Measurements from ENCODE around the gene UNC13A.

UNC13A gene

DNA sequence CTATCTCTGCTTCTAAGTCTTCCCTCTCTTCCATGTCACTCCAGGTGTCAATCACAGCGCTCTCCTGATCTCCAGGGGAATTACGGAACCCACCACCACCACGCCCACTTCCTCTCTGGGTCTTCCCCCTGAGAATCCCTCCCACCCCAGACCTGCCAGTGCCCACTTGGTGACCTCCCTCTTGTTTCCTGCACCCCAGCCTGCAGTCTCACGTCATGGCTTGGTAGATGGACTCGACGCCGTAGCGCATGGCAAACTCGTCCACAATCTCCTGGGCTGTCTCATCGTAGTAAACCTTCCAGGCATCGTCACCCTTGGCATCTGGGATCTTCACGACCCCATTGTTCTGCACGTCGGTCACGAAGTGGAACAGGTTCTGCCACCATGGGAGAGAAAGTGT is 47.0 kb downstream of the UNC13A start:
- no peak overlapping the region for H3K27ac ChIP-seq
- H3K4me3 ChIP-seq, result no peak overlapping the region

DNA sequence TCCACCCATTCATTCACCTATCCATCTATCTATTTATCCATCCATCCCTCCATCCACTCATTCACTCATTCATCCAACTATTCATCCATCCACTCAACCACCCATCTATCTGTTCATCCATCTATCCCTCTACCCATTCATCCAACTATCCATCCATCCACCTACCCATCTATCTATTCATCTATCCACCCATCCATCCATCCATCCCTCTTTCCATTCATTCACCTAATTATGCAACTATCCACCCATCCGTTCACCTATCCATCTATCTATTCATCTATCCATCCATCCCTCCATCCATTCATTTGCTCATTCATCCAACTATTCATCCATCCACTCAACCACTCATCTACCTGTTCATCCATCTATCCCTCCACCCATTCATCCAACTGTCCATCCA is 54.5 kb downstream of the UNC13A start:
- no peak overlapping the region for H3K27ac ChIP-seq
- H3K4me3 ChIP-seq, result no peak overlapping the region

DNA sequence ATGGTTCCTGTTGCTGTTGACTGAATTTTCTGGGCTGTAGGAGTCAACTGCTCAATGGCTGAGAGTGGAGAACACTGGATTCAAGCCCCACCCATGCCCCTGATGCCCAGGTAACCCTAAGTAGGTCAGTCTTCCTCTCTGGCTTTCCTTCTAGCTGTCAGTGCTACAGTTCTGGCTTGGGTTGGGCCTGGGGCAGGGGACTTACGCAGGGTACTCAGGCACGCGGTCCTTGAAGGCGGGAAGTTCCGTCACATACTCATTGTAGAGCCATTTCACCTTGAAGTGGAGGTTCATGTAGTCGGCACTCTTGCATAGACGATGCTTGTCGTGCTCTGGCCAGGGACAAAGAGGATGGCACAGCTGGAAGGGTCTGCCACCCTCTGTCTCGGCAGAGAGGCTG is 55.6 kb downstream of the UNC13A start:
- H3K4me3 ChIP-seq, result no peak overlapping the region
- H3K27ac ChIP-seq, result no peak overlapping the region

GRCh38 chr19:17629760-17630159 is 58.4 kb downstream of the UNC13A start:
- H3K27ac ChIP-seq, result no peak overlapping the region
- no peak overlapping the region for H3K4me3 ChIP-seq

- Histone ChIP-seq H3K27ac (no peak overlapping the region), H3K4me3 (no peak overlapping the region)
These were observed 60.2 kb downstream of the UNC13A start for GRCh38 chr19:17627921-17628320.

DNA sequence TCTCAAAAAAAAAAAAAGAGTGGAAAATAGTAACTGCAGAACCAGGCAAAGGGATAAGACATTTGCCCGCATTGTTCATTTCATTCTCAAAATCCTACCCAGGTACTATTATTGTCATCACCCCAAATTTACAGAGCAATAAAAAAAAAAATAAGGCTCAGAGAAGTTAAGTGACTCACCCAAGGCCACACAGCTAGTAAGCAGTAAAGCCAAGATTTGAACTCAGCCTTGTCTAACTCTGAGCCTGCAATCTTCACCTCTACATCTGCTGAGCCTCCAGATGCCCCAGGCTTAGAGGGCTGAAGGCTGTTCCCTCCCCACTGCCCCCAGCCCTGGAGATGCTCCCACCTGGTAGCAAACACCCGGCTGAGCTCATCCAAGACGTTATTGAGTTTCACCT is 61.0 kb downstream of the UNC13A start:
- no peak overlapping the region for H3K27ac ChIP-seq
- H3K4me3 ChIP-seq, result no peak overlapping the region

DNA sequence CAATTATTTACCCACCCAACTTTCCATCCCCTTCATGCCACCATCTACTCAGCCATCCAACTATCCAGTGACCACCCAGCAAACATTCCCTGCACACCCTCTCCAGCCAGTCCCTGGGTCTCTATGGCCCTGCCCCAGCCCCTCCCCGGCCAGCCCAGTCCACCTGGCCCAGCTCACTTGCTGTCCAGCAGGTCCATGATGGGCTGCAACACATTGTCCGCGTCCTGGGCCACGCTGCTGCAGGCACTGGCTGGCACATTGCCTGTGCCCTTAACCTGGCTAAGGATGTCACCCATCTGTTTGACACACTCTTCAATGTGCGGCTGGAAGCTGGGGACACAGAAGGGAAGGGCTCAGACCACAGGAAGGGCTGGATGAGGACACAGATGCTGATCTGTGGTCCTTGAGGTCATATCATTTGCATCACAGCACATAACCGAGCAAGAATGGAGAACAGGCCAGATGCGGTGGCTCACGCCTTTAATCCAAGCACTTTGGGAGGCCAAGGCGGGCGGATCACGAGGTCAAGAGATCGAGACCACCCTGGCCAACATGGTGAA is 61.6 kb downstream of the UNC13A start:
- no peak overlapping the region for H3K27ac ChIP-seq
- H3K4me3 ChIP-seq, result no peak overlapping the region

GRCh38 chr19:17625980-17626379 is 62.2 kb downstream of the UNC13A start:
- no peak overlapping the region for H3K4me3 ChIP-seq
- no peak overlapping the region for H3K27ac ChIP-seq

- no peak overlapping the region for H3K4me3 ChIP-seq
These were observed 63.1 kb downstream of the UNC13A start for GRCh38 chr19:17625043-17625442.

GRCh38 chr19:17624314-17624991 is 63.7 kb downstream of the UNC13A start:
- no peak overlapping the region for H3K4me3 ChIP-seq

More at GRCh38 chr19:17625043-17625442, 63.1 kb downstream of the UNC13A start:
- H3K27ac ChIP-seq, result no peak overlapping the region

GRCh38 chr19:17623224-17623935 is 64.8 kb downstream of the UNC13A start:
- H3K27ac ChIP-seq, result no peak overlapping the region
- no peak overlapping the region for H3K4me3 ChIP-seq

More at GRCh38 chr19:17624314-17624991, 63.7 kb downstream of the UNC13A start:
- H3K27ac ChIP-seq, result no peak overlapping the region

DNA sequence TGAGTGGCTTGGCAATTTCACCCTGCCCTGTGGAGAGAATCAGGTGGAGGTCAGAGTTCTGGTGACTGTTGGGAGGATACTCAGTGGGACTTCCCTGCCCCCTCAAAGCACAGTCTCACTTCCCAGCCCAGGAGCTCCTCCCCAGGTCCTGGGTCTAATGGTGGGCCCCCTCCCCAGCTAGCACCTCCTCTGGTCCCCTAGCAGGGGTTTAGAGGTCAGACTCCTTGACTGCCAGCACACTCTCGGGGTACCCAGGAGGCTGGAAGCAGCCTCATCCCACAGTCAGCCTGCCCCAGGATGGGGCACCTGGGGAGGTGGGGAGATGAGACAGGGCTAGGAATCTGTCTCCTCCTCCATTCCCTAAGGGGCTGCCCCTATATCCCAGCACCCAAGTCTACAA is 67.5 kb downstream of the UNC13A start:
- no peak overlapping the region for H3K4me3 ChIP-seq
- H3K27ac ChIP-seq, result no peak overlapping the region

DNA sequence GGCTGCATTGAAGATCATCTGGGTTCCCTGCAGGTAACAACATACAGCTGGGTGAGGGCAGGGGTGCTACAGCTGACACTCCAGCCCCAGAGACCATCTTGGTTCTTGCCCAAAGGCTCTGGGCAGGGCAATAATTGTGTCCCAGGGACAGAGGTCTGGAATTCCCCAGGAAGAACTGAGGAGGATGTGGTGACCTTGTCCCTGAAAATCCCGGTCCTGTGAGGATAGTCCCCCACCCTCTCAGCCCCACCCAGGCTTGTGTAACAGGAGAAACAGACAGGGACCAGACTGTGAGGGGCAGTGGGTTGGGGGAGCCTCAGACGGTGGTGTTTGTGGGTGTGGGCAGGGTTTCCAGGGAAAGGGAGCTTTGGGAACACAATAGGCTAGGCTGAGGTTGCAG is 69.2 kb downstream of the UNC13A start:
- Histone ChIP-seq H3K27ac (no peak overlapping the region), H3K4me3 (no peak overlapping the region)

GRCh38 chr19:17618281-17618903 is 69.8 kb downstream of the UNC13A start:
- Histone ChIP-seq H3K27ac (no peak overlapping the region), H3K4me3 (no peak overlapping the region)

- no peak overlapping the region for H3K27ac ChIP-seq
- H3K4me3 ChIP-seq, result no peak overlapping the region
These were observed 70.4 kb downstream of the UNC13A start for GRCh38 chr19:17617807-17618192.

DNA sequence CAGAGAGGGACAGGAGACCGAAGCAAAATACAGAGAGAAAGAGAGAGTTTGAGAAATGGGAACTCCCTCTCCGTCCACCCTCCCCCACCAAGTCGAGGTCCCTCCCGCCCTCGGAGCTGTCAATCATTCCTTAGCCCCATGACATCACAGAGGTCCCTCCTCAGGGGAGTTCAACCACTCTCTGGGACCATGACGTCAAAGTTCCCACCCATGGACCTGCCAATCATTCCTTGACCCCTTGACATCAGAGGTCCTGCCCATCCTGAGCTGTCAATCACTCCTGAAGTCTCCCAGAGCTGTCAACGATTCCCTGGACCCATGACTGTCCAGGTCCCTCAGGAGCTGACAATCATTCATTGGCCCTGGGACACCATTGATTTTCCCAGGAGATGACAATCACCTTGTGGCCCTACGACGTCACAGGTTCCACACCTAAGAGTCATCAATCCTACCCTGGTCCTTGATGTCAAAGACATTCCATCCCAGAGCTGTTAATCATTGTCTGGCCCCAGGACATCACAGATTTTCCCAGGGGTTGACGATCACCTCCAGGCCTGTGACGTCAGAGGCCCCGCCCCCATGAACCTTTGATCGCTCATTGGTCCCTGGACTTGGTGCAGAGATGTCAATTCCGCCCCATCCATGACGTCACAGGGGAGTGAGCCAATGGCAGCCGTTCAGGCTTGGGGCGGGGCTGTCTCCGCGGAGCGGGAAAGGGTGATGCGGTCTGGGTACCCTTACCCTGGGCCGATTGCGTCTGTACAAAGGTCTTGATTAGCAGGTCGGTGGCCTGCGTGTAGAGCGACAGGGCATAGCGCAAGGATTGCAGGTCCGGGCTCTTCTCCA is 71.0 kb downstream of the UNC13A start:
- Histone ChIP-seq H3K27ac (peak overlapping the region in 2 of 21 experiments; percentile 0 to 15), H3K4me3 (peak overlapping the region in 1 of 7 experiments; percentile 21)

DNA sequence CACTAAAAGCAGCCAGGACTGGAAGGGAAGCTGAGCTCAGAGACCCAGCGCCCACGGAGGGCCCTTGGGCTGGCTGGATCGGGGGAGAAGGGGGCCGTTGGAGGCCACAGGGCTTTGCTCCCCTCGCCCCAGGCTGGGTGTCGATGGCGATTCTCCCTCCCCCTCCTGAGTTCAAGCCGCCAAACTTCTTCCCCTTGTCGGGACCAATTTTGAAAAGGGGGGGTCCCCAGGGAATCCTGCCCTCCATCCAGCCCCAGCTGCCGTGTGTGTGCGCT is 71.5 kb downstream of the UNC13A start:
- H3K4me3 ChIP-seq, result peak overlapping the region in 1 of 7 experiments; percentile 21

DNA sequence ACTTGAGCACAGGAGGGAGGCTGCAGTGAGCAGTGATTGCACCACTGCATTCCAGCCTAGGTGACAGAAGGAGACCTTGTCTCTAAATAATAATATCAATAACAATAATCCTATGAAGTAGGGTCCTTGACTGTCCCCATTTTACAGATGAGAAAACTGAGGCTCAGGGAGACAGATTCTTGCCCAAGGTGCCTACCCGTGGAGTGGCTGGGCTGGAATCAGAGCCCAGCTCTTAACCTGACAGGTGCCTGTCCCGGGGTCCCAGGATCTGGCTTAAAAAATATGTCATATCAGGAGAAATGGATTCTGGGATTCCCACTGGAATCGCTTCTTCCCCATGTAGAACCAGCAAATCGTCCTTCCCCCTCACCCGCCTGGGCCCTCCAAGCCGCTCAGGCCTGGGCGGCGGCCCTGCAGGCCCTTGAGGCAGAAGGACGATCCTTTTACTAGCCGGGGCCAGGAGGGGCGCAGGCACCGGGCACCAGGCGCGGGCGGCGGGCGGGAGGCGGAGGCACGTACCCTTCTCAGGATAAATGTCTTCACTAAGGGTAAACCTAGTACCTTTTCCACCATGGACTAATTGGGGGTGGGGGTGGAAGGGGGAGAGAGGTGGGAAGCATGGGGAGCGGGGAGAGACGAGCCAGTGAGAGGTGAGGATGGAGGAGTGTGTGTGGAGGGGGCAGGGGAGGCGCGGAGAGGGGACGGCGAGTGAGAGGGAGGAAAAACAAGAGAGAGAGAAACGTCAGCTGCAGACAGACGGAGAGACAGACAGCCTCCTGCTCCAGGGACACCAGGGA is 72.1 kb downstream of the UNC13A start:
- Histone ChIP-seq H3K27ac (peak overlapping the region in 2 of 21 experiments; percentile 0 to 15), H3K4me3 (peak overlapping the region in 1 of 7 experiments; percentile 21)

More for the DNA sequence above, 71.5 kb downstream of the UNC13A start:
- peak overlapping the region in 2 of 21 experiments; percentile 0 to 15 for H3K27ac ChIP-seq

GRCh38 chr19:17614476-17614875 is 73.7 kb downstream of the UNC13A start:
- Histone ChIP-seq H3K27ac (no peak overlapping the region), H3K4me3 (no peak overlapping the region)
